A673 (cell line): ENCODE measurements around the gene GSE1.

Source experiments
- CTCF ChIP-seq: fragments of 300-800, 200-600 bp; sonication (generic); conservative IDR thresholded peaks from 2 replicates; pipeline ENCODE4 v1.5.1; 2017; ENCODE audit warnings: low read depth, mild to moderate bottlenecking, antibody characterized with exemption, low read length, moderate library complexity, mixed read lengths
- EZH2 ChIP-seq: fragments of 200-600 bp; sonication (generic); IDR thresholded peaks from 2 replicates; pipeline ENCODE4 v1.6.1; 2017; ENCODE audit warnings: borderline replicate concordance, low read depth, mild to moderate bottlenecking, mixed read lengths, antibody characterized with exemption, low read length; ENCODE audit not compliant: poor library complexity, severe bottlenecking

- no peak for TF ChIP-seq CTCF
- no peak for TF ChIP-seq EZH2
Observed at GRCh38 chr16:85685251-85685650, 72.1 kb downstream of the GSE1 start.
